GM13976 (cell line): ENCODE results near the gene FBXW10.
A peak's percentile ranks its signal among the peaks of the same experiment; 100 is the strongest.
"Not testable (repeated sequence)": the region's sequence is repeated elsewhere in the genome, so short reads cannot be mapped to it uniquely, and the experiment has no call there.

Experiments
- DNase-seq: peaks from one replicate; pipeline ENCODE4 v3.0.0; 2012; ENCODE audit warnings: low spot score
- in situ Hi-C: fragments of 300-500 bp; cut with MboI; formaldehyde crosslinking; loops from one replicate; pipeline ENCODE4 v1.12.0; 2022; ENCODE audit warnings: low sequenced_read_pairs, mixed read lengths, inconsistent platforms; ENCODE audit not compliant: unreplicated experiment
- TF ChIP-seq, protein P1 (sequence below): IDR thresholded peaks from 2 replicates; pipeline ENCODE4 v1.5.1; 2012; ENCODE audit warnings: borderline replicate concordance, mild to moderate bottlenecking; ENCODE audit not compliant: insufficient read depth; ENCODE audit errors: extremely low read depth, missing control alignments, control extremely low read depth

FBXW10 gene

DNA sequence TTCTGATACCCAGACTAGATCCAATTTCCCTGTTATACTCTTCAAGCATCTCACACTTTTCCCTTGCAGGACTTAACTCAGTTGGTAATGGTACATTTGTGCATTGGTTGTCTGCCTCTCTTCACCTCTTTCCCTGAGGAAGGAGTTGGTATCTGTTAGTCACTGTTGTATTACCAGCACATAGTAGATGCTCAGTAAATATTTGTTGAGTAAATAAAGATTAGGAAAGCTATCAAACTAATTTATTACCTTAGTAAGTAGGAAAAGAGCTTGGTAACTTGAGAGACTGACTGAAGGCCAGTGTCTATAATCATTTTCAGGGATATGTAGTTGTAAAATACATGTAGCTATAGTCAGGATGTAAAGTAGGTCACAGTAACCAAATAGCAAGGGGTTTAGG, 53.0 kb downstream of the FBXW10 start:
- in situ Hi-C loops, DNase-seq: not testable (repeated sequence)

DNA sequence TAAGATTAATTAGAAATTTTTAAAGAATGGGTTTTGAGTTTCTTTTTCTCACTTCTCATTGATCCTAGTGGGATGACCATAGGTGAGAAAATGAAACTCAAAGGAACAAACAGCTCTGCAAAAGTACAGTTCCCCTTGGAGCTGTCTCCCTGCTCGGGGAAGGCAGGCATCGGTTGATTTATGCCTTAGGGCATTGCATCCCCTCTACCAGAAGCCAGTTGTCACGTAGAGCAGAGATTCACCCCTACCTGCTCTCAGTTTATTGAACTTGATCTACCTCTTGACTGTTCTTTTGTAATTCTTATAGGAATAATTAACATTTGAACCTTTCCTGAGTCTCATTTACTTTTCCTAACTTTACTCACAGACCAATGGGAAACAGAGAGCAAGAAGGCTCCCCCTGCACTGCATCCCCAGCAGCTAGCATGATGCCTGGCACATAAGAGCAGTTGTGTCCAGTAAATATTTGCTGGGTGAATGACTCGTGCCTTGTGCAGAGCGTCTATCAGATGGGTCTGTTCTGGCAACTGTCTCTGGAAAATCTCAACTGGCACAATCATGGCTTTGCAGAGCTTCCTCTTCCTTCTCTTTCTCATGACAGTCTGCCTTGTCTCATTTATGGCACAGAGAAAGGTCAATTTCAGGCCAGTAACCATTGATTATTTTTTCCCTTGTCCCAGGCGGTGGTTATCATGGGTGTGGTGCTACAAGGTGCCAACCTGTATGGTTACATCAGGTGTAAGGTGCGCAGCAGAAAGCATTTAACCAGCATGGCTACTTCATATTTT, 59.8 kb downstream of the FBXW10 start:
- DNase-seq, result not testable (repeated sequence)
- in situ Hi-C loops, result loop anchor here (25.0 kb wide), 1 partner anchor 134 kb away; no protein-coding TSS in a partner anchor

DNA sequence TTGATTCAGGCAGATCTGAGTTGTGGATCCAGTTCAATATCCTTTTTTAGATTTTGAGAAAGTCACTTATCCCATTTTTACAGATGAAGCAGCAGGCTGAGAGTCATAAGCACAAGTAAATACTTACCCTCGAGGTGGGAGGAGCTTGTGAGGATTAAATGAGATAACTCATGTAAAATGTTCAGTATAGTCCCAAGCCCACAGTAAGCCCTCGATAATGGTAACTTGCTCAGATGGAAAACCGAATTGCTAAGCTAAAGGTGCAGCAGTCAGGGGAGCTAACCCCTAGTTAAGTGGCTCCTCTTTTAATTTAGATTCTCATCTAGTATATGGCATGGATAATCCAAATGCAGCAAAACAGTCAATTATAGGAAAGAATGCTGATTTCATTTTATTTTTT, 72.1 kb downstream of the FBXW10 start:
- not testable (repeated sequence) for DNase-seq
- in situ Hi-C loops, result loop anchor here (25.0 kb wide), 1 partner anchor 121 kb away; no protein-coding TSS in a partner anchor

DNA sequence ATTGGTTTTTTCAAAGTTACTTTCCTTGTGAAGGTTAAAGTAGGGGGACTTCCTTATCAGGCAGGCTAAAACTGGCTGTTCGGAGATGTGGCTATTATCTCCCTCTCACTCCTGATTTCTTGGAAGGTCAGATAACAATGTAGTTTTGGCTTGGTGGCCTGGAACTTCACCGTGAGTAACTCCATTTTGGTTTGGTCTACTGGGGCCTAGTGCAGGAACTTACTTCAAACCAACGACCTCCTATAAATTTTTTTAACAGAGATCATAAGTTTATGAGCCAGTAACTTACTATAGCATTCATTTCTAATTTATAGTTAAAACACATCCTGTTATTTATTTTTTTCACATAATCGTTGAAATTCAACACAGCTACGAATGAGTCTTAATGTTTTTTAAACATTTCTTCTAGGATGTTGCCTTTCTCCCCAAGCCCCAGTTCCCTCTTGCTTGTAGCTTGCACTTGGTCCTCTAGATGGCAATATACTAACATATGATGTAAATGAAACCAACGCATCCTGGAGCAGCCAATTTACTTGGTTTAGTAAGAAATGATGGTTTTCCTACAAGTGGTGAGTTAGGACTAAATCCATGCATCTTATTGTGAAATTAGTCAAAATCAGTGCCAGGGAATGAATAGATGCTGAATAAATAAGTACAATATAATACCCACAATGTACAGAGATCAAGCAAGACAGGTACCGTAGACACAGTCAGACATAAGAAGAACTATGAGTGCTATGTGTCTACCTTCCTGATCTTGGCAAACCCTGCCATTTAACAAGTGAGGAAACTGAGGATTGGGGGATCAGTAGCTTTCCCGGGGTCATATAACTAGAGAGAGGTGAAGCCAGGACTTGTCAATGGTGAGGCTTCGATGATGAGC, 72.9 kb downstream of the FBXW10 start:
- DNase-seq, result not testable (repeated sequence)
- in situ Hi-C loops, result loop anchor here (25.0 kb wide), 1 partner anchor 121 kb away; no protein-coding TSS in a partner anchor
- TF ChIP-seq, protein P1, sequence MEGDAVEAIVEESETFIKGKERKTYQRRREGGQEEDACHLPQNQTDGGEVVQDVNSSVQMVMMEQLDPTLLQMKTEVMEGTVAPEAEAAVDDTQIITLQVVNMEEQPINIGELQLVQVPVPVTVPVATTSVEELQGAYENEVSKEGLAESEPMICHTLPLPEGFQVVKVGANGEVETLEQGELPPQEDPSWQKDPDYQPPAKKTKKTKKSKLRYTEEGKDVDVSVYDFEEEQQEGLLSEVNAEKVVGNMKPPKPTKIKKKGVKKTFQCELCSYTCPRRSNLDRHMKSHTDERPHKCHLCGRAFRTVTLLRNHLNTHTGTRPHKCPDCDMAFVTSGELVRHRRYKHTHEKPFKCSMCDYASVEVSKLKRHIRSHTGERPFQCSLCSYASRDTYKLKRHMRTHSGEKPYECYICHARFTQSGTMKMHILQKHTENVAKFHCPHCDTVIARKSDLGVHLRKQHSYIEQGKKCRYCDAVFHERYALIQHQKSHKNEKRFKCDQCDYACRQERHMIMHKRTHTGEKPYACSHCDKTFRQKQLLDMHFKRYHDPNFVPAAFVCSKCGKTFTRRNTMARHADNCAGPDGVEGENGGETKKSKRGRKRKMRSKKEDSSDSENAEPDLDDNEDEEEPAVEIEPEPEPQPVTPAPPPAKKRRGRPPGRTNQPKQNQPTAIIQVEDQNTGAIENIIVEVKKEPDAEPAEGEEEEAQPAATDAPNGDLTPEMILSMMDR, result peak; percentile 54

DNA sequence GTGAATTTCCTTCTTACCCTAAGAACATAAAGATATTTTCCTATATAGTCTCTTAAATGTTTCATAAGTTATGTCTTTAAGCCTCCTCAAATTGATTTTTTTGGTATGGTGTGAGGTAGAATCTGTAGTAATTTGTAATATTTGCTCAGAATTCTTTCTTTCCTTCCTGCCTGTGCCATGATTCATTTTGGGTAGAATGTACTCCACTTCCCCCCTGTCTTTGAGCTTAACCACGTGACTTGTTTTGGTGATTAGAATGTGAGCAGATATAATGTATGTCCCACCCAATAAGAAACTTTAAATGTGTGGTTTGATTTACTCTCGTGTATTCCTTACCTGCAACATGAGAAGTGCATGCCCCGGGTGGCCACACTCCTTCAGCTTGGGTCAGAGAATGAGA, 77.6 kb downstream of the FBXW10 start:
- DNase-seq, result not testable (repeated sequence)
- in situ Hi-C loops, result loop anchor here (25.0 kb wide), 1 partner anchor 116 kb away; no protein-coding TSS in a partner anchor

DNA sequence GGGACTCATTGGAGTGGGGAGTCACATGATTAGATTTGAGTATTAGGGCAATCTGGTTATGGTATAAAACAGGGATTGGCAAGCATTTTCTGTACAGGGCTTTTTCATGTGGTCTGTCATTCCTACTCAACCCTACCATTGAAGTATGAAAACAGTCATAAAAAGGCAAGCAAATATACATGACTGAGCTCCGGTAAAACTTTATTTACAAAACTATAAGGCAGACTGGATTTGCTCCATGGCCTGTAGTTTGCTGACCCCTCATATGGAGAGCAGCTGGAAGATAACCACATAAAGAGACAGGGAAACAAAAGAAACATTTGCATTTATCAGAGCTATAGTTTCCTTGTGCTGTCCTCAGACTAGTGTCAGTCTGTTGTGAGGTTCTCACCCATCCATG, 83.8 kb downstream of the FBXW10 start:
- DNase-seq, in situ Hi-C loops: not testable (repeated sequence)
